CD4-positive, CD25-positive, alpha-beta regulatory T cell (primary cell): Measurements from ENCODE around the gene SPRED2. TPM values are rescaled to one million over a fixed set of nuclear protein-coding genes. Genes with fewer than 3 reads are reported as not detected.

Source experiments
- ATAC-seq, 2 donors: fragments of 150-1000 bp; cut with Tn5 transposase; one replicate each; pipeline ENCODE4 v1.10.0; 2021; ENCODE audit warnings: low read depth in 2 of 2, moderate number of reproducible peaks in 2 of 2, moderate library complexity in 1 of 2
- DNase-seq, 3 donors: peaks; one replicate each; pipeline versions ENCODE4 v3.0.0 to v3.0.0-alpha.2; 2012 to 2022; ENCODE audit warnings: mixed read lengths in 1 of 3
- H3K27ac ChIP-seq: one replicate; pipeline ENCODE4 v1.7.0; 2013; ENCODE audit warnings: mild to moderate bottlenecking, low read length; ENCODE audit not compliant: insufficient read depth, poor library complexity, severe bottlenecking
- H3K27me3 ChIP-seq: one replicate; pipeline ENCODE4 v1.7.0; 2013; ENCODE audit warnings: low read length; ENCODE audit not compliant: control insufficient read depth, insufficient read depth
- H3K36me3 ChIP-seq: one replicate; pipeline ENCODE4 v1.7.0; 2013; ENCODE audit warnings: mild to moderate bottlenecking, low read length, moderate library complexity; ENCODE audit not compliant: control insufficient read depth, insufficient read depth
- H3K4me1 ChIP-seq: 2 replicates; pipeline ENCODE4 v1.7.0; 2013; ENCODE audit warnings: mild to moderate bottlenecking, low read length; ENCODE audit not compliant: insufficient read depth, control insufficient read depth, poor library complexity, severe bottlenecking
- H3K4me3 ChIP-seq: one replicate; pipeline ENCODE4 v1.7.0; 2013; ENCODE audit warnings: low read depth, mild to moderate bottlenecking, low read length, moderate library complexity
- H3K9me3 ChIP-seq, 2 experiments: 1 replicate in 1 of 2; 2 replicates in 1 of 2; pipeline ENCODE4 v1.7.0; 2013; ENCODE audit warnings: low read length in 2 of 2, mild to moderate bottlenecking in 1 of 2, moderate library complexity in 1 of 2; ENCODE audit not compliant: control insufficient read depth in 2 of 2
- H3K27ac Mint-ChIP-seq, 3 donors: one replicate each; pipeline ENCODE4 v1.8.0; 2020 to 2022; ENCODE audit warnings: mild to moderate bottlenecking in 3 of 3, mixed read lengths in 3 of 3, moderate library complexity in 2 of 3
- H3K27me3 Mint-ChIP-seq: one replicate; pipeline ENCODE4 v1.8.0; 2022; ENCODE audit warnings: mild to moderate bottlenecking, mixed read lengths
- H3K36me3 Mint-ChIP-seq: one replicate; pipeline ENCODE4 v1.8.0; 2020; ENCODE audit warnings: mixed read lengths
- H3K4me1 Mint-ChIP-seq, 4 donors: one replicate each; pipeline ENCODE4 v1.8.0; 2020 to 2022; ENCODE audit warnings: mixed read lengths in 4 of 4, mild to moderate bottlenecking in 1 of 4
- H3K4me3 Mint-ChIP-seq, 4 donors: one replicate each; pipeline ENCODE4 v1.8.0; 2020 to 2022; ENCODE audit warnings: mild to moderate bottlenecking in 4 of 4, mixed read lengths in 4 of 4, moderate library complexity in 3 of 4
- H3K9me3 Mint-ChIP-seq, 7 donors: one replicate each; pipeline ENCODE4 v1.8.0; 2020 to 2022; ENCODE audit warnings: mixed read lengths in 7 of 7, mild to moderate bottlenecking in 3 of 7, moderate library complexity in 2 of 7
- polyA plus RNA-seq, 4 donors: library from polyadenylated mRNA; unstranded; fragments of 300-500 nt; fragmentation: Illumina TruSeq; gene quantifications; one replicate each; pipeline ENCODE4 v1.2.3, GENCODE V29; 2021
- total RNA-seq: library from RNA; stranded (reverse); gene quantifications from one replicate; pipeline ENCODE4 v1.2.3, GENCODE V29; 2022

The SPRED2 gene
- total and polyA plus RNA-seq, 5 donors from 2014 or later, result 0.23 to 6.3 (median 1.1) TPM

DNA sequence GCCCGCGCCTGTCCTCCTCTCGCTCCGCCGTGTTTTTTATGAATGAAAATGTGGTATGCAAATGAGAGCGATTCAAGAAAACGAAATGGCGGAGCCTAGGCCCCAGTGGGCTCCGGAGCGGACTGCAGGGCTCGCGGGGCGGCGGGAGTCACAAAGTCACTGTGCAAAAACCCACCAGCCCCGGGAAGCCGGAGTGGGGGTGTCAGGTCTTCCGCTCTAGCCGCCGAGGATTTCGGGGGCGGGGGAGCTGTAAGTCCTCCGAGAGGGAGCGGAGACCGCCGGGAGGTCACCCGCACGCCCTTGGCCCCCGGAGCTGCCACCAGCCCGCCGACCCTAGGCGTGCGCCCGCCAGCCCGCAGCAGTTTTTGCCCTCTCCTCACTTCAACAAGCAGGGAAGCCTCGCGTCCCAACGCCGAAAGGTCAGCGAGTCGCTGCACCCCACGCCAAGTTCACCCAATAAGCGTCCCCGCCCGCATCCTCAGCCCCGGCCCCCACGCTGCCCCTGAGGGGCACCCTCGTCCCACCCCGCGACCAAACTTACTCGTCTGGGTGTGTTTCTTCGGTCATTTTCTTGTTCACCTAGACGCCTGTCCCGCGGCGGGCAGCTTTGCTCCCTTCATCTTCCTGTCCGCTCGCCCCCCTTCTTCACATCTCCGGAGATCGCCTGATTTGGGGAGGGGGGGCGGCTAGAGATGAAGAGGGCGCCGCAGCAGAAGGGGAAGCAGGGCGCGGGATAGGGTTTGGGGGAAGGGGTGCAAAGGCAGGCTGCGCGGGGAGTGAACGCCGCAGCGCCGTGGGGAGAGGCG is 775 bp downstream of the SPRED2 start:
- Histone ChIP-seq H3K27ac (peak overlapping the region; percentile 41), H3K4me3 (no peak overlapping the region), H3K4me1 (peaks cover 32% of the 10 kb centered on the region), H3K36me3 (no peaks in the 10 kb centered on the region), H3K9me3 (no peaks in the 10 kb centered on the region), H3K27me3 (peaks cover 9% of the 10 kb centered on the region)
- peak; percentile 40 to 46 for ATAC-seq
- Mint-ChIP-seq H3K9me3 (no peaks in the 10 kb centered on the region), H3K4me3 (peak overlapping the region; percentile 88 to 97 (median 94)), H3K27me3 (peaks cover 36% of the 10 kb centered on the region), H3K27ac (peak overlapping the region in 1 of 3 donors; percentile 81), H3K4me1 (peaks cover 6 to 28% (median 16%) of the 10 kb centered on the region in 4 donors), H3K36me3 (no peaks in the 10 kb centered on the region)
- DNase-seq, result peak; percentile 38 to 68 (median 53)

DNA sequence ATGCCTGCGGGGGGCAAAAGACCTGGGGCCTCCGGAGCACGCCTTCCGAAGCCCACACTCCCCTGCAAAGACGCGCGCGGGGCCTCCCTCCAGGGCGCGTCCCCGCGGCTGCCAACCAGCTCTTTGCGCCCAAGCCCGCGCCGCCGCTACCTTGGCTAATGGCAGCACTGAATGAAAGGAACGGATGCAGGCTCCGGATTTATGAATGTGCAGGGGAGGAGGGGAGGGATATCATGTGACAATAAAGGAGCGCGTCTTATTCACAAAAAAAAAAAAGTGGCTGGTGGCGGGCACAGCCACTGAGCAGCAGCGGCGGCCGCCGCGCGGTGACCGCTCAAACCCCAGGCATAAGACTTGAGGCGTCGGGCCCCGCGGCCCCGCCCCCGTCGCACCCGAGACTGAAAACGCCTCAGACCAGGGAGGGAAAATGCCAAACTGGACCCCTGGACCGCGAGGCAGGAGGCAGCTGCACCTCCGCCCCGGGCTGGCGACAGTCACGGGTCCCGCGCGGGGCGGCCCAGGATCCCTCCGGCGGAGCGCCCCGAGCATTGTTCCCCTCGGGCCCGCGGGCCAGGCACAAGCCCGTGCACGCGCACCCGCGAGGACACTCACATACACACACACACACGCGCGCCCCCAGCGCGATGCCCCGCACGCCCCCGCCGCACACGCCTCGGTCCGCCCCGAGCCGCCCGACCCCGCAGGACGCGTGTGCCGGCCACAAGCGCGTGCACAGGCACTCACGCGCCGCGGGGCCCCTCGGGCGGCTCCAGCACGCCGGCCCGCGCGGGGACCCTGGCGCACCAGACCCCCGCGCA is 1.6 kb downstream of the SPRED2 start:
- Histone ChIP-seq H3K4me1 (peaks cover 24% of the 10 kb centered on the region), H3K9me3 (no peaks in the 10 kb centered on the region), H3K36me3 (no peaks in the 10 kb centered on the region), H3K27me3 (peaks cover 9% of the 10 kb centered on the region), H3K4me3 (peak overlapping the region; percentile 32), H3K27ac (no peak overlapping the region)
- DNase-seq (peak; percentile 45 to 89 (median 68)), ATAC-seq (peak; percentile 75 to 78)
- Mint-ChIP-seq H3K36me3 (no peaks in the 10 kb centered on the region), H3K4me3 (peak overlapping the region; percentile 90 to 97 (median 94)), H3K27ac (no peak overlapping the region), H3K27me3 (peaks cover 30% of the 10 kb centered on the region), H3K4me1 (peaks cover 0 to 21% (median 12%) of the 10 kb centered on the region in 4 donors), H3K9me3 (no peaks in the 10 kb centered on the region)

DNA sequence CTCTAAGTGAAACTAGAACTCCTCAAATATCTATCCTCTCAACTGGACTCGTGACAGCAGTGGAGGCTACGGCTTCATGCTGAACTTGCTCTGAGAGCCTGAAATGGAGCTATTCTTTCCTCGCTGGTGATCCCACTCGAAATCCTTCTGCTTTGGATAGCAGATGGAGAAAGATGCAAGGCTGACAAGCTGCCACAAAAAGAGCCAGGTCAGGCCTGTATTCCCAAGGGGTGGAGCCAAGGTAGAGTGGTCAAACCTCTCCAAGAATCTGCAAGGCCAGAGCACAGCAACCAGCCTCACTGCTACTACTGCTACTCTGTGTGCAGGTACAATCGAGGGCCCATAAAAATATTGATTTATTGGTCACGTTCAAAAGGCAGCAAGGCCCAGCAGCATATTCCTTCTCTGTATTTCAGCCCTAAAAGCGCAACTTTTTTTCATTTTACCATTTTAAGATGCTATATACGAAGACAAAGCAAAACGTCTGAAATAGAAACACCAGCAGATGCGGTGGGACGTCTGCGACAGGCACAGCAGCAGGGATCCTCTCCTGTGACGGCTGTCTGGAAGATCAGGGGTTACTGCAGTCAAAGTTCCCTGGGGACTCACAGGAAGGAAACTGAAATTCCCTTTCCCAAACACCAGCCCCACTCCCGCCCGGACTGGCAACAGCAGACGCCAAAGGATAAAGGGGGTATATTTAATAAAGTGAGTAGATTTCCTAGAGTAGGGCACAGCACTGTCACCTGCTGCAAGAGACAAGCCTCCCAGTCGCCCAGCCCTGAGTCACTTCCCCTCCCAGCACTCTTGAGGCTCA is 2.4 kb downstream of the SPRED2 start:
- H3K27me3 ChIP-seq, result peaks cover 4% of the 10 kb centered on the region
- Mint-ChIP-seq H3K36me3 (no peaks in the 10 kb centered on the region), H3K4me1 (peaks cover 0 to 16% (median 7%) of the 10 kb centered on the region in 4 donors), H3K4me3 (peak overlapping the region; percentile 90 to 97 (median 93)), H3K27ac (no peak overlapping the region), H3K9me3 (no peaks in the 10 kb centered on the region), H3K27me3 (peaks cover 26% of the 10 kb centered on the region)
- H3K36me3 ChIP-seq, result no peaks in the 10 kb centered on the region
- H3K9me3 ChIP-seq, result no peaks in the 10 kb centered on the region
- H3K4me3 ChIP-seq, result no peak overlapping the region
- DNase-seq (no peak), ATAC-seq (peak; percentile 52)
- H3K4me1 ChIP-seq, result peaks cover 17% of the 10 kb centered on the region
- no peak overlapping the region for H3K27ac ChIP-seq

DNA sequence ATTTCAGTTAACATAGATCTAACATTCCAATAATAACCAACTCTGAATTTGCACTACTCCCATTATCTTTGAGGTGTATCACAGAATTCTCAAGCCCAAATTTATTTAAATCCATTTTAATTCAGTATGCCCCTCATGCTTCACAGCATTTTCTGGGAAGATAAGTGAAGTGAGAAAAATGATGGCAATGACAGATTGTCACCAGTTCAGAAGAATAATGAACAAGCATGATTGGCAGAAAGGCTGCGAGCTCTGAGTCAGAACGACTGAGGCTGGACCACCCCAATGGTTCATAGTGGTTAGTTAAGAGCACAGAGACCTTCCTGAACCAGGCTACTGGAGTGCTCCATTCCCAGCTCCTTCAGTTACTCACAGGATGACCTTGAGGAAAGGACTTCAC is 4.9 kb downstream of the SPRED2 start:
- no peaks in the 10 kb centered on the region for H3K36me3 ChIP-seq
- no peaks in the 10 kb centered on the region for H3K36me3 Mint-ChIP-seq
- ATAC-seq (no peak), DNase-seq (no peak)
- no peak overlapping the region for H3K27ac Mint-ChIP-seq
- H3K9me3 ChIP-seq, result no peaks in the 10 kb centered on the region
- H3K27ac ChIP-seq, result no peak overlapping the region
- no peak overlapping the region for H3K4me3 ChIP-seq
- no peaks in the 10 kb centered on the region for H3K27me3 ChIP-seq
- peak overlapping the region in 1 of 4 donors; percentile 1 for H3K4me3 Mint-ChIP-seq
- H3K27me3 Mint-ChIP-seq, result peaks cover 6% of the 10 kb centered on the region
- H3K4me1 Mint-ChIP-seq, result peaks cover 0 to 16% (median 3%) of the 10 kb centered on the region in 4 donors
- no peaks in the 10 kb centered on the region for H3K9me3 Mint-ChIP-seq
- H3K4me1 ChIP-seq, result peaks cover 8% of the 10 kb centered on the region

DNA sequence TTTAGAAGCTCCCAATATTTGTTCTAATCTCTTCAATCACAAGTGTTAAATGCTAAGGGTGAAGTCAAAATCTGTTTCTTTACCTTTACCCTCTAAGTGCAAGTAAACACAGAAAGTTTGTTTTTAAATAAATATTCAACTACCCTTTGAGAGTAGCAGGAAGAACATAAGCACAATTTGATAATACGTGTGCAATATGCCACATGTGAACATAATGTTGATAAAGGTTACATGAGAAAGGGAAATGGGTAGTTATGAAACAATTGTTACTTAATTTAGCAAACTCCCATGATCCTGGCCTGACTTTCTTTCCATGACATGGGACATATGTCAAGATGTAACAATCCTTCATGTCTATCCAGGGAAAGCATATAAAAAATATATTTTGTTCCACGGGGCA is 7.1 kb downstream of the SPRED2 start:
- H3K9me3 Mint-ChIP-seq, result no peaks in the 10 kb centered on the region
- H3K36me3 Mint-ChIP-seq, result no peaks in the 10 kb centered on the region
- H3K4me1 Mint-ChIP-seq, result peaks cover 7 to 27% (median 8%) of the 10 kb centered on the region in 4 donors
- no peaks in the 10 kb centered on the region for H3K9me3 ChIP-seq
- H3K4me1 ChIP-seq, result no peaks in the 10 kb centered on the region
- no peaks in the 10 kb centered on the region for H3K36me3 ChIP-seq
- no peak overlapping the region for H3K27ac ChIP-seq
- H3K4me3 ChIP-seq, result no peak overlapping the region
- H3K27me3 Mint-ChIP-seq, result peaks cover under 1% of the 10 kb centered on the region
- no peak overlapping the region for H3K27ac Mint-ChIP-seq
- DNase-seq, result no peak
- H3K4me3 Mint-ChIP-seq, result no peak overlapping the region
- no peak for ATAC-seq
- no peaks in the 10 kb centered on the region for H3K27me3 ChIP-seq

DNA sequence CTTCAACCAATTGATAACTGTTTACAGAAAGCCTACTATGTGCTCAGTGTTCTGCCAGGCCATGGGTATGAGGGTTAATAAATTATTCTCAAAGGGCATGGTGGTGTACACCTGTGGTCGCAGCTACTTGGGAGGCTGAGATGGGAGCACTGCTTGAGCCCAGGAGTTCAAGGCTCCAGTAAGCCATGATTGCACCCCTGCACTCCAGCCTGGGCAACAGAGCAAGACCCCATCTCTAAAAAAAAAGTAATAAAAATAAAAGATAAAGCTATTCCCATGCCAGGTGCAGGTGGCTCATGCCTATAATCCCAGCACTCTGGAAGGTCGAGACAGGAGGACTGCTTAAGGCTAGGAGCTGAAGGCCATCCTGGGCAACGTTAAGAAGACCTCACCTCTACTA is 8.0 kb downstream of the SPRED2 start:
- H3K9me3 ChIP-seq, result no peaks in the 10 kb centered on the region
- no peak overlapping the region for H3K27ac Mint-ChIP-seq
- H3K27ac ChIP-seq, result no peak overlapping the region

DNA sequence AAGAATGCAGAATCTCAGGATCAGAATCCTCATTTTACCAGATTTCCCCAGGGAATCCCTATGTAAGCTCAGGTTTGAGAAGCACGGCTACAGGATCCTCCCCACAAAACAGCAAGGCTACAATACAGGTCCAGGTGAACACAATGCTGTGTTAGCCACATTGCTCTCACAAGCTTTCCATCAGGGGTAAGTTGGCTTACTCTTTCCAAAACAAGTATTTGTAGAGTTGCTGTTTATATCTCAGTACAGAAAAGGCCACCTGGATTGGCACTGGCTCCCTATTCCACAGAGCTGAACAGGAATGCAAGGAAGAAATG is 11.0 kb downstream of the SPRED2 start:
- Mint-ChIP-seq H3K36me3 (no peaks in the 10 kb centered on the region), H3K9me3 (no peaks in the 10 kb centered on the region), H3K27ac (no peak overlapping the region), H3K27me3 (no peaks in the 10 kb centered on the region), H3K4me3 (no peak overlapping the region), H3K4me1 (peaks cover 17 to 36% (median 23%) of the 10 kb centered on the region in 4 donors)
- H3K4me1 ChIP-seq, result no peaks in the 10 kb centered on the region
- ATAC-seq (no peak), DNase-seq (no peak)
- no peak overlapping the region for H3K27ac ChIP-seq
- H3K9me3 ChIP-seq, result no peaks in the 10 kb centered on the region
- no peaks in the 10 kb centered on the region for H3K36me3 ChIP-seq
- no peak overlapping the region for H3K4me3 ChIP-seq
- H3K27me3 ChIP-seq, result no peaks in the 10 kb centered on the region

More for the DNA sequence above, 8.0 kb downstream of the SPRED2 start:
- Mint-ChIP-seq H3K4me3 (no peak overlapping the region), H3K9me3 (no peaks in the 10 kb centered on the region), H3K36me3 (no peaks in the 10 kb centered on the region), H3K27me3 (no peaks in the 10 kb centered on the region), H3K4me1 (peaks cover 5 to 22% (median 9%) of the 10 kb centered on the region in 4 donors)
- ATAC-seq (no peak), DNase-seq (no peak)
- H3K4me3 ChIP-seq, result no peak overlapping the region
- no peaks in the 10 kb centered on the region for H3K36me3 ChIP-seq
- H3K27me3 ChIP-seq, result no peaks in the 10 kb centered on the region
- H3K4me1 ChIP-seq, result no peaks in the 10 kb centered on the region
